ENCODE measurements around the gene PRPF6. TPM values are rescaled to one million over a fixed set of nuclear protein-coding genes. Genes with fewer than 3 reads are reported as not detected.

The PRPF6 gene
- total and polyA plus RNA-seq, 2 of the 13 experiments (the other 11 are each of a cell fraction or from before 2014, with no cell fraction given): 63.7 to 101 TPM

DNA sequence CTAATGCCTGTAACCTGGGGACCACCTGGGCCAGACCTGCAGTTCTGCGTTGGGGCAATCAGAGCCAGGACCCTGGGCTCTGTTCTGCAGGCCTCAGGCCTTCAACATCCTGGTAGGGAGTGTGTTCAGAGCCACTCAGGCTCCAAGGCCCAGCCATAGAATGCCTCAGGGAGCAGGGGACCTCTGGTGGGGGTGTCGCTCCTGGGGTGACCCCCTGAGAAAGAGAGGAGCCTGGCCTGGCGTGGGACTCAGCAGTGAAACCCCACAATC is 37.2 kb upstream of the PRPF6 start:
- CTCF ChIA-PET (ENCODE audit: low intra/inter-chr PET ratio, low total read pairs): no interaction called here
- POLR2A ChIA-PET: interaction anchor here (0.8 kb wide), 1 partner anchor 11 kb away, joined by 3 read pairs; no protein-coding TSS in a partner anchor
- H4K20me1 ChIP-seq (ENCODE audit: insufficient read depth, low read length): peaks cover 52% of the 10 kb centered on the region

More for the DNA sequence above, 37.2 kb upstream of the PRPF6 start:
- BruUV-seq (replicated peaks): no TSS peak
- WGBS (ENCODE audit: low lambda C conversion rate): no CpG with 5 or more reads among the region's 3 CpGs
- Histone ChIP-seq H3K9me3 (ENCODE audit: low read length) (no peaks in the 10 kb centered on the region), H3K9ac (ENCODE audit: insufficient read depth, low read depth, low read length) (no peak overlapping the region), H3K79me2 (ENCODE audit: insufficient read depth, low read length) (peaks cover 25% of the 10 kb centered on the region), H3K27ac (ENCODE audit: extremely low read length, insufficient read depth, low read length) (no peak overlapping the region), H3K4me2 (ENCODE audit: low read depth, low read length) (no peak overlapping the region), H2AFZ (ENCODE audit: low read length) (no peak overlapping the region), H3K4me3 (replicated peaks in 1 of 3; ENCODE audit: insufficient read depth in 1 of 3, low read depth in 2 of 3, low read length in 3 of 3) (no peak overlapping the region), H3K36me3 (replicated peaks in 1 of 2; ENCODE audit: control insufficient read depth in 1 of 2, insufficient read depth in 2 of 2, low read length in 2 of 2) (peaks cover 51 to 79% of the 10 kb centered on the region in 2 experiments), H3K27me3 (ENCODE audit: control insufficient read depth in 1 of 2, insufficient read depth in 2 of 2, low read length in 2 of 2) (no peaks in the 10 kb centered on the region), H3K4me1 (ENCODE audit: insufficient read depth, low read length) (peaks cover 4% of the 10 kb centered on the region)
- FAIRE-seq (no peak), ATAC-seq (no peak), DNase-seq (ENCODE audit: low spot score) (no peak)
- in situ Hi-C loops (cut with HindIII; ENCODE audit: extremely low pct_ligation_motif_present, low pct_unique_long_range_greater_than_20kb): no loop called here
- intact Hi-C loops (cut with micrococcal nuclease; ENCODE audit: unreplicated experiment): no loop called here
- TF ChIP-seq ZNF33A (CRISPR knock-in tag; IDR thresholded peaks at IDR 0.05; ENCODE audit: borderline replicate concordance) (no peak), POLR2A (IDR thresholded peaks at IDR 0.05; ENCODE audit: insufficient read depth in 1 of 2, low read depth in 2 of 2, low read length in 2 of 2) (peak in 1 of 2 experiments; percentile 51; a peak in 2 of 4 replicates), ZEB1 (IDR thresholded peaks at IDR 0.05; ENCODE audit: insufficient replicate concordance, low read depth) (no peak), FOSL2 (CRISPR knock-in tag; IDR thresholded peaks at IDR 0.05) (0 out of 2 replicates have a peak, but pooled peaks have one; percentile 8), ZNF274 (CRISPR knock-in tag; IDR thresholded peaks at IDR 0.05) (0 out of 2 replicates have a peak, but pooled peaks have one; percentile 42), ZFP90 (CRISPR knock-in tag; IDR thresholded peaks at IDR 0.05; ENCODE audit: borderline replicate concordance) (0 out of 2 replicates have a peak, but pooled peaks have one; percentile 32), RBM22 (optimal IDR thresholded peaks at IDR 0.05; ENCODE audit: low read length) (peak; percentile 13), ARID4A (CRISPR knock-in tag; IDR thresholded peaks at IDR 0.05; ENCODE audit: borderline replicate concordance) (0 out of 2 replicates have a peak, but pooled peaks have one; percentile 16)

Measured in HepG2 (cell line).